Activated CD4-positive, alpha-beta T cell treated with anti-CD3 and anti-CD28 coated beads for 48 hours (primary cell): ENCODE measurements around the gene KRTAP20-2.

ENCODE experiments used
- DNase-seq: peaks from one replicate; pipeline ENCODE4 v3.0.0-alpha.2; 2020

The KRTAP20-2 gene

GRCh38 chr21:30676737-30677136 lies 41.7 kb downstream of the KRTAP20-2 start:
- DNase-seq: no peak

DNA sequence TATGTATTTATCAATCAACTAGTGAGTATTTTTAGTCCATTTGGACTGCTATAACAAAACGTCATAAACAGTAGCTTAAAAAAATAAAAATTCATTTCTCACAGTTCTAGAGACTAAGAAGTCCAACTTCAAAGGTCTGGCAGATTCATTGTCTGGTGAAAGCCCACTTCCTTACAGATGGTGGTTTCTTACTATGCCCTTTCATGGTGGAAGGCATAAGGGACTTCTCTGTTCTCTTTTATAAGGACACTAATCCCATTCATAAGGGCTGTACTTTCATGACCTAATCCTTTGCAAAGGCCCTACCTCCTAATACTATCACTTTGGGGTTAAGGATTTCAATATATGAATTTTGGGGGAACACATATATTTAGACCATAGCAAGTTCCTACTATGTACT lies 45.6 kb downstream of the KRTAP20-2 start:
- DNase-seq: no peak

DNA sequence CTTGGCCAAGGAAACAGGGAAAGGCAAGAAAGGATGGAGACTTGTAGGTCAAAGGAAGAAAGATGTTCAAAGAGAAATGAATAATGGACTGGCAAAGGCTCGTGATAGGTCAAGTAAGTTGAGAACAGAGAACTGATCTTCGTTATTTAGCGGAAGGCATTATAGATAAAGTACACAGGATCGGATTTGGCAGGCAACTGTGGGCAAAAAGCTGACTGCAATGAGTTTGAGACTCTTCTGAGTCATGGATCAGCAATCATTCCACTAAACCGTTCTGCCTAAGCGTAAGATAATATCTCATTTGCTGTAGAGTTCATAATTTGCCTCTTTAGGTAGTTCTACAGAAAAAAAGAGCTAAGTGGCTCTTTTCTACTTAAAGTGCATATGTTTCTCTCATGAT lies 49.5 kb downstream of the KRTAP20-2 start:
- DNase-seq: no peak
